Measurements from ENCODE around the gene ASB18.

ASB18 gene

GRCh38 chr2:236173729-236174607 lies 90.2 kb downstream of the ASB18 start:
- DNase-seq (ENCODE audit: low read depth in 2 of 2): no peak

GRCh38 chr2:236173036-236173728 lies 91.0 kb downstream of the ASB18 start:
- no peak for DNase-seq (ENCODE audit: low read depth in 2 of 2)

DNA sequence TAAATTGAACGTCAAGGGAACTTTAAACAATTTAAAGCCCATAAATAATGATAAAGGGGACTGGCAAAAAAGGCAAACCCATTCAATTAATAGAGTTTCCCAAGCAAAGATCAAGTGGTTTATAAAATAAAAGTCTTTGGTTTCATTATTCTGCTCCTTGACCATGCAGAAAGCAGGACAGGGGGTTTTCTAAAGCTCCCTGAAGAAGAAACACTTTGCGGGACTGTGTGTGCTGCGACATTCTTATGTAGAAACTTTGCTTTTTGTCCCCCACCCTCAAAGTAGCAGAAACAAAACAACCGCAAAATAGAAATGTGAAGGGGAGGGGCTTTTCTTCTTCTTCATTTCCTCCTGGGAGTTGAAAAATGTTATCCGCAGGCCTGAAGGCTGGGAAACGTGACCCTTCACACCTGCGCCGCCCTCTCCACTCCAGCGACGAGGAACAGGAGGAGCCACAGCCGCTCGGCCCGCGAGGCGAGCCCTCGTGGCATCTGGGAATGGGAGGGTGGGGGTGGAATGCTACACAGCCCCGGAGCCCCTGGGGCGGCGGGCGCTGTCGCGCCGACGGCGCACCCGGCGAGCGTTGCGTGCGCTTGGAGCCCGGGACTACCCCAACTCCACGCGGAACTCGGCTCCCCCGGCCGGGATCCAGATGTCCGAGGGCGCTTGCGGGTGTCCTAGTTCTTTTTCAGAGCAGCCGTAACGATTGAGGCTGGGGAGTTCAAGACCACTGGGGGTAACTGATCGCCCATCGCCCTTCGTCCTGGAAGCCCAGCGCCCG lies 91.8 kb downstream of the ASB18 start:
- no peak for DNase-seq (ENCODE audit: low read depth in 2 of 2)

DNA sequence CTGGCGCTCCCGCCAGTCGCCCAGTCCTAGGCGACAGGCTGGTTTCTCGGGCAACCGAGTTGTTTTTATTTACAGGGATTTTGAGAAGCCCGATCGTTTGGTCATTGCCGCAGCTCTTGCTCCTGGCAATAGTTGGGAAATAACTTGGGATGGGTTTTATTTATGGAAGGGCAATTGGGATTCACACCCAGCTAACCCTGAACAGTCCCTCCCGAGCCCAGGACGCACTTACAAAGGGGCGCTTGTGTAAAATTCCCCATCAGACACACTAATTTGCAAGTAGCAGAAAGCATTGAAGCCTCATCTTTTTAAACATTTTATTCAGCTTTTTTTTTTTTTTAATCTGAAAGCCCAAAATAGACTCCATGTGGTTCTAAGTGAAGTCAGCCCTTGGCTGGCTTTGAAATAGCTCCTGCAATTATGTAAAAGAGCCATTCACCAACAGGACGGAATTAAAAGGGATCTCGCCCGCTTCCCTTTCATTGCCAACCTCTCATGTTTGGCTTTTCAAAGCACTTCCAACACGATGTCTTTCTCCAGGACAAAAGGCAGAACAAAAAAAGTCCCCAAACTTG lies 92.4 kb downstream of the ASB18 start:
- no peak for DNase-seq (ENCODE audit: low read depth in 2 of 2)

DNA sequence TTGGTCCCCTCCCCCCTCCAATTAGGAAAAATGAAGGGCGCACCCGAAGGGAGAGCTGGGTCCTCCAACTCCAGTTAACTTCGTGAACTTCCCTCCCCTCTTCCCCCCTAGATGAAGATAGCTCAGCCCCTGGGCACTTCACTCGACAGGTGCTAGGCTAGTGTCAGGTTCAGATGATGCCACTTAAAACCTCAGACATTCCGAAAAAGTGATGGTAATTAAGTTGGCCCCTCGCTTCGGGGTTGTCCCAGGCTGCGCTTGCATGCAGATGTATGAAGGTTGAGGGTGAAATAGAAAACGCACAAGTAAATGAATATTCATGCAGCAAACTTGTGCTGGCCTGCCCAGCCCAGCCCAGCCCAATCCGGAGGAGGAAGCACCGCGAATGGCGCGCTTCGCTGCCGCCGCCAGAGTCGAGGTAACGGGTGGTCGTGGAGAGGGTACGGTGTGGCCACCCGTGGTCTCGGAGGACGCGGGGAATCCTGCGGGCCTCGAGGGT lies 93.0 kb downstream of the ASB18 start:
- DNase-seq (ENCODE audit: low read depth in 2 of 2): no peak

GRCh38 chr2:236170590-236171165 lies 93.5 kb downstream of the ASB18 start:
- DNase-seq (ENCODE audit: low read depth in 2 of 2): no peak

- DNase-seq (ENCODE audit: low read depth in 2 of 2): no peak
These were observed 94.2 kb downstream of the ASB18 start for GRCh38 chr2:236169741-236170589.

DNA sequence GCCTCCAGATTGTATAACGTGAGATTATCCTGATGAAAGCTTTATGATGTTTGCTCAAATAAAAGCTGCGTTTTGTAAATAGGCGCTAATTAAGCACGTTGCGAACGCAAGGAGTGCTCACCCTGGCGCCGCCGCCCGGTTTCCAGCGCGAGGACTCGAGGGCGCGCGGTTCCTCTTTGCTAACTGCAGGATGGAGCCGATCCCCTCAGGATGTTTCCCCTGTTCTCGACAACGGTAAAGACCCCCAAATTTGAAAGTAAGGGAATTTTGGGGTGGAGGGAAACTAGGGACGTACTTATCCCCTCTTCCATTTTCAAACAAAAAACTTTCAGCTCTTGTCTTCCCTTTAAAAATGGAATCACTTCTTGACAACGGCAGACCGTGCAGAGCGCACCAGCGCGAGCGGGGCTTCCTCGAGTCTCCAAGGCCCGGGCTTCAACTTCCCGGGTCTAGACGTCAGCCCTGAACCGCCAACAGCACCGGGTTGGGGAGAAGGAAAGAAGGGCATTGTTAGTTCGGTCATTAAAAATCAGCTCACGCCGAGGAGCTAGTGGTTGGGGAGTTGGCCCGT lies 95.0 kb downstream of the ASB18 start:
- no peak for DNase-seq (ENCODE audit: low read depth in 2 of 2)

GRCh38 chr2:236168110-236169080 lies 95.8 kb downstream of the ASB18 start, which contains the start of gene GBX2:
GBX2 (minus strand) TSS chr2:236168386; CDS start chr2:236167971, 415 bp downstream.
- DNase-seq (ENCODE audit: low read depth in 2 of 2): no peak

- no peak for DNase-seq (ENCODE audit: low read depth in 2 of 2)
These were observed 96.7 kb downstream of the ASB18 start for GRCh38 chr2:236167297-236168109.

DNA sequence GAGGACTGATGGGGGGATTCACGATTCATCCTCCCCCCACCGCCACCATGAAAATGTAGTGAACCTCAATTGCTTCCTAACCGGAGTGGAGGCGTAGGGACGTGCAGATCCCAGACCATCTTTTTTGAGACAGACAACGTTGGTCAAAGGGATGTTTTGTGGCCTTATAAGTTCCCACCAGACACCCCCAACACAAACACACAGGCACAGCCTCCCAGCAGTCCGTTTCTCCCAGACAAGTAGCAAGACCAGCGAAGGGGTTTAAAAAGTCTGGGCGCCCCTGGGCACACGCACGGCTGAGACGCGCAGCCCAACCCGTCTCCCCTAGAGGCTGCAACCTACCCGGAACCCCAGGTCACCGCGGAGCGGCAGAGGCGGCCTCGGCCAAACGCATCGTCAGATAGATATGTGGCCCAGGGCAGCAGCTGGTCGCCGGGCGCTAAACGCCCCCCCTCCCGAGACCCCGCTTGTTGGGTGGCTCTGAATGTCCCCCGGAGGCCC lies 97.4 kb downstream of the ASB18 start:
- DNase-seq (ENCODE audit: low read depth in 2 of 2): no peak

DNA sequence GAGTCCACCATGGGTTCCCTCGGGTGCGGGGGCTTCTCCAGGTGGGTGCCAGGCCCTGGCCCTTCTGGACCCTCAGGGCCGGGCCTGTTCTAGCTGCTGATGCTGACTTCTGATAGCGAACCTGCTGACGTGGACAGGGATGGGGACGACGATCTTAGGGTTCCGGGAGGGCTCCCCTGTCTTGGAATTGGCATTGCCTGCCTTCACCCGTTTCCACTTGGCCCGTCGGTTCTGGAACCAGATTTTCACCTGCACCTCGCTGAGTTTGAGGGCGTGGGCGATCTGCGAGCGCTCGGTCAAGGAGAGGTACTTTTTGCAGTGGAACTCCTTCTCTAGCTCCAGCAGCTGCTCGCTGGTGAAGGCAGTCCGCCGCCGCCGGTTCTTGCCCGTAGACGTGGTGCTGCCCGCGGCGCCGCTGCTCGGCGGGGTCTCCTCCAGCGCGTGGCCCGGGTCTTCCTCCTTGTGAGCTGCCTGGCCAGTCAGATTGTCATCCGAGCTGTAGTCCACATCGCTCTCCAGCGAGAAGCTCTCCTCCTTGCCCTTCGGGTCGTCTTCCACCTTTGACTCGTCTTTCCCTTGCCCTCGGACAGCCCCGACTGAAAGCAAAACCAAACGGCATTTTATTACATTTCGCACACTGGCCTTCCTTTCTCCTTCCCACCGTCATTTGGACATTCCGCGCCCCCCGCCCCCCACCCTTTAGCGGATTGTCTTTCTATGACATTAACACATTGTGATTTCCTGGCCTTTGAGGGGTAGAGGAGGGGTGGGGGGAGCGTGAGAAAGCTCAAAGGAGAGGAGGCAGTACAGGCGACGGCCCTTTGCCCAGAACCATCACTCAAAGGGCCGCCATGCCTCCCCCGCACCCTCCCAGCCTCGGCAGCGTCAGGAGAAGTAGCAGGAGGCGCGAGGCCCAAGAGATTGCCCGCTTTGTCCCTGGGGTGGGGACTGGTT lies 98.1 kb downstream of the ASB18 start:
- no peak for DNase-seq (ENCODE audit: low read depth in 2 of 2)

- no peak for DNase-seq (ENCODE audit: low read depth in 2 of 2)
These were observed 99.0 kb downstream of the ASB18 start for GRCh38 chr2:236164925-236165841.

DNA sequence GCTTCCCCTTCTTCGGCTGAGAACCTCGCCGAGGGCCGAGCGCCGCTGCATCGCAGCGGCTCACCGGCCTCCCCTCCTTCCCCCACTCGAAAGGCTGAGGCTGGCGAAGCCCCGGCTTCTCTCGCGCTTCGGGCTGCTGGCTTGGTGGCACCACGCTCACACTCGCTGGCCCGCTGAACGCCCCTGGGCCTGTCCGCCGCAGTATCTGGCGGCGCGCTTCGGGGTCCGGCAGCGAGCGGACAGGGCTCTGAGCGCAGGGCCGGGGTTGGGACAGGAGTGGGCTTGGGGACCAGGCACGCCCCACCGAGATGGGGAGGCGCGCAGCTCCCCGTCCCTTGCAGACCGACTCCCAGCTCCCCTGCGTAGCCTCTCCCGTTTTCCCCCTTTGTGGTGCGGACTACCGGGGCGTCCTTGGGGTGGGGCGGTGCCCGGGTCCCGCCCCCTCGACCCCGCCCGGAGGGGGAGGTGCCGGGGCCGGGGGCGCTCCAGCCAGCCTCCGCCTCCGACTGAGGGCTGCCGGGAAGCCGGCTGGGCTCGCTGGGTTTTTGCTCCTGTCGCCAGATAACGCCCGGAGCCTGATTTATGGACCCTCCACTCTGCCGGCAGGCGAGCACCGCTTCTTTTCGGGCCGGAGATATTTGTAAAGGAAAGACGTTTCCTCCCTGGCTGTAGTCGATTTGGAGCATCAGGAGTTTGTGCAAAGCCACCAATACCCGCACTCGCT lies 99.8 kb downstream of the ASB18 start:
- DNase-seq (ENCODE audit: low read depth in 2 of 2): no peak
